Left renal cortex interstitium (tissue), 4 donors: ENCODE results near the gene CCL24. TPM values are rescaled to one million over a fixed set of nuclear protein-coding genes. Genes with fewer than 3 reads are reported as not detected.
"Not testable (repeated sequence)": the region's sequence is repeated elsewhere in the genome, so short reads cannot be mapped to it uniquely, and the experiment has no call there.

Experiments
- DNase-seq, 4 donors: peaks; one replicate each; pipeline ENCODE4 v3.0.0-alpha.2; 2013; ENCODE audit warnings: low read depth in 4 of 4, low spot score in 2 of 4, missing footprints in 1 of 4
- polyA plus RNA-seq, 4 donors: library from polyadenylated mRNA; unstranded; fragments of 120-200 nt; gene quantifications; one replicate each; pipeline ENCODE4 v1.2.1, GENCODE V29; 2013; ENCODE audit not compliant: insufficient read length in 4 of 4

Gene CCL24, protein sequence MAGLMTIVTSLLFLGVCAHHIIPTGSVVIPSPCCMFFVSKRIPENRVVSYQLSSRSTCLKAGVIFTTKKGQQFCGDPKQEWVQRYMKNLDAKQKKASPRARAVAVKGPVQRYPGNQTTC
- 1 to 10 TPM in 1 of 4 donors, not detected in 3; 1.6 TPM for polyA plus RNA-seq

DNA sequence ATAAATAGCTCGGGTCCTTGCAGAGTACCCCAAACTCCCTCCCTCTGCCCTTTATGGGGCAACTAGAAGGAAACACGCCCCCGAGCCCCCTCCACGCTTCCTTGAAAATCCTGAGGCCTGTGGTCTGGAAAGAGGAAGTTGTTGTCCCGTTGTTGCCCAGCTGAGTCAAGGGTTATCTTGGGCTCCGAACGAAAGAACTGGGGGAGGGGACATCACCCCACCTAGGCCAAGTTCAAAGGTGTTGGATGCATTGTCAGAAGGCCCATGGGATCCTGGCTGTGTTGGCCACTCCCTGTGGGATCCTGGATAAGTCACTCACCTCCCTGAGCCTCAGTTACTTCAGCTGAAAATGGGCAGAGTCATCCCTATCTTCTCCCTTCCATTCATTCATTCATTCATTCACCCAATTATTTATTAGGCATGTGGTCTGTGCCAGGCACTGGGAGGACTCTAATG lies at the start of gene CCL24:
TSS of gene CCL24 (minus strand) at position 26 of the 456 bp plus-strand sequence. CDS start 91 bp downstream, outside the sequence.
- DNase-seq: no peak

- DNase-seq: no peak
Measured at GRCh38 chr7:75861636-75862035, 48.0 kb upstream of the CCL24 start.

DNA sequence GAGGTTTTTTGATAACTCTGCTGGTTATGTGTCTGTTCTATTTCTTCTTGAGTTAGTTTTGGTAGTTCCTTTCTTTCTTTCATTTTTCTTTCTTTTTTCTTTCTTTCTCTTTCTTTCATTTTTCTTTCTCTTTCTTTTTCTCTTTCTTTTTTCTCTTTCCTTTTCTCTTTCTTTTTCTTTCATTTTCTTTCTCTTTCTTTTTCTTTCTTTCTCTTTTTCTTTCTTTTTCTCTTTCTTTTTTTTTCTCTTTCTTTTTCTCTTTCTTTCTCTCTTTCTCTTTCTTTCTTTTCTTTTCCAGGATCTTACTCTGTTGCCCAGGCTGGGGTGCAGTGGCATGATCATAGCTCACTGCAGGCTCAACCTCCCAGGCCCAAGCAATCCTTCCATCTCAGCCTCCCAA lies 44.8 kb upstream of the CCL24 start:
- no peak for DNase-seq

- DNase-seq: no peak
Measured at GRCh38 chr7:75856536-75856935, 42.9 kb upstream of the CCL24 start.

GRCh38 chr7:75854813-75855345 lies 41.3 kb upstream of the CCL24 start:
- DNase-seq: not testable (repeated sequence)

GRCh38 chr7:75854233-75854632 lies 40.6 kb upstream of the CCL24 start:
- DNase-seq: no peak

GRCh38 chr7:75850235-75850634 lies 36.6 kb upstream of the CCL24 start:
- no peak for DNase-seq

DNA sequence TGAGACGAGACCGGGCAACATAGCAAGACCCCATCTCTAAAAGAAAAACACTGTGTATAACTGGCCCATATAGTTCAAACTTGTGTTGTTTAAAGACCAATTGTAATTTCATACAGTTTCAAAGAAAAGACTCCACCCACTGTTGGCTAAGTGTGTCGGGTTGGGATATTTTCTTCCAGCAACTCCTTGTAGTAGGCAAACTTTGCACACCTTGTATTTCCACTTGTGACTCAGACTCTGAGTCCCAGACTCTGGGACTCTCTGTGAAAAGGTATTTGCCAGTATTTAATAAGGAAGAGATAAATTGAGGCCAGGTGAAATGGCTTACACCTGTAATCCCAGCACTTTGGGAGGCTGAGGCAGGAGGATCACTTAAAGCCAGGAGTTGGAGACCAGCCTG lies 36.0 kb upstream of the CCL24 start:
- DNase-seq: no peak

DNA sequence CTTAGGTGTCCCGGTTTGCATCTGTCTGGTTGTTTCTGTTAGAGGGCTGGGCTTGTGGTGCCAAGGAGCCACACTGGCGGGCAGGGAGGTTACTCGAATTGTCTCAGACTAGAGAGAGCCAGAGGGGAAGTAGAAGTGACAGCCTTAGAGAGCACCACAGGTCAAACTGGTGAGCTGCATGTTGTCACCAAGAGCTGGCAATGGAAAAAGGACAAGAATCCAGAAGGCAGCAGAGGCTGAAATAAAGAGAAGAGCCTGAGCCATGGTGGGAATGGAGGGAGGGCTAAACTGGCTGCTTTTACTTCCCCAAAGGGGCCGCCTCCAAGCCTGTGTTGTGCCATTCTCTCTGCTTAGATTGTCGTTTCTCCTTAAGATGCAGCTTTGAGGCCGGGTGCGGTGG lies 34.1 kb upstream of the CCL24 start:
- DNase-seq: no peak

DNA sequence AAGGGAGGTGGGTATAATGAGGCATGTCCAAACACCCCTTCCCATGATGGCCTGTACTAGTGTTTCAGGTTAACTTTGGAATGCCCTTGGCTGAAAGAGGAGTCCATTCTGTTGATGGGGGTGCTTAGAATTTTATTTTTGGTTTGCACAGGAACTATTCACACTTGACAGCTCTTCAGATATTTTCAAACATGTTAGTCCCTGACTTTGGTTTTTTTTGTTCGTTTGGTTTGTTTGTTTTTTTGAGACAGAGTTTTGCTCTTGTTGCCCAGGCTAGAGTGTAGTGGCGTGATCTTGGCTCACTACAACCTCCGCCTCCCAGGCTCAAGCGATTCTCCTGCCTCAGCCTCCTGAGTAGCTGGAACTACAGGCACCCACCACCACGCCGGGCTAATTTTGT lies 31.5 kb upstream of the CCL24 start:
- DNase-seq: not testable (repeated sequence)

DNA sequence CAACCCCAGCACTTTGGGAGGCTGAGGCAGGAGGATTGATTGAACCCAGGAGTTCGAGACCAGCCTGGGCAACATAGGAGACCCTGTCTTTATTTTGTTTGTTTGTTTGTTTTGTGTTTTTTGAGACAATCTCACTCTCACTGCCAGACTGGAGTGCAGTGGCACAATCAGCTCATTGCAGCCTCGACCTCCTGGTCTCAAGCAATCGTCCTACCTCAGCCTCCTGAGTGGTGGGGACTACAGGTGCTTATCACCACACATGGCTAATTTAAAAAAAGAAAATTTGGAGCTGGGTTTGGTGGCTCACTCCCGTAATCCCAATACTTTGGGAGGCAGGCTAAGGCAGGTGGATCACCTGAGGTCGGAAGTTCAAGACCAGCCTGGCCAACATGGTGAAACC lies 30.6 kb upstream of the CCL24 start:
- no peak for DNase-seq

GRCh38 chr7:75843613-75844116 lies 30.1 kb upstream of the CCL24 start:
- no peak for DNase-seq

- DNase-seq: no peak
Measured at GRCh38 chr7:75842836-75843446, 29.3 kb upstream of the CCL24 start.

GRCh38 chr7:75840029-75840428 lies 26.4 kb upstream of the CCL24 start:
- no peak for DNase-seq

GRCh38 chr7:75838281-75838930 lies 24.8 kb upstream of the CCL24 start:
- not testable (repeated sequence) for DNase-seq

DNA sequence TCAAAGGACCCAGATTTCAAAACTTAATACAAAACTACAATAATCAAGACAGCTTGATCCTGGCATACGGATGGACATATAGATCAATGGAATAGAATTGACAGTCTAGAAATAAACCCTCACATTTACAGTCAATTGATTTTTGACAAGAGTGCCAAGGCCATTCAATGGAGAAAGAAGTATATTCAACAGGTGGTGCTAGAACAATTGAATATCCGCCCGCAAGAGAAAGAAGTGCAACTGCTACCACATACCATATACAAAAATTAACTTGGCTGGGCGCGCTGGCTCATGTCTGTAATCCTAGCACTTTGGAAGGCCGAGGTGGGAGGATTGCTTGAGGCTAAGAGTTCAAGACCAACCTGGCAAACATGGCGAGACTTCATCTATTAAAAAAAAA lies 23.2 kb upstream of the CCL24 start:
- DNase-seq: no peak

- DNase-seq: no peak
Measured at GRCh38 chr7:75835688-75836285, 22.2 kb upstream of the CCL24 start.

DNA sequence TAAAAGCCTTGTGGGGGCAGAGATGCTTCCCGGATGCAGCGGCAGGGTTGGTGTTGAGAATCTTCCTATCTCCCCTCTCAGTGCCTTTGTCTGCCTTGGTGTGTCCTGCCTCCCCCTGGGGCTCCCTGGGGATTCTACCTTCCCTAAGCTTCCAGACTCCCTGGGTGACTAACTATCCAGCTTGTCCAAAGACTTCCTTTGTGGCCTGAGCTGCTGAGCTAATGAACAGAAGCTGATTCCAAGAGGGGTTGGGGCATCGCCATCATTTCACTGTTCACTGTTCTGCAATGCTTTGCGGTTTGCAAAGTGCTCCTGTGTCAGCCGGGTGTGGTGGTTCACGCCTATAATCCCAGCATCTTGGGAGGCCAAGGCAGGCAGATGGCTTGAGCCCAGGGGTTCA lies 20.1 kb upstream of the CCL24 start:
- DNase-seq: not testable (repeated sequence)

DNA sequence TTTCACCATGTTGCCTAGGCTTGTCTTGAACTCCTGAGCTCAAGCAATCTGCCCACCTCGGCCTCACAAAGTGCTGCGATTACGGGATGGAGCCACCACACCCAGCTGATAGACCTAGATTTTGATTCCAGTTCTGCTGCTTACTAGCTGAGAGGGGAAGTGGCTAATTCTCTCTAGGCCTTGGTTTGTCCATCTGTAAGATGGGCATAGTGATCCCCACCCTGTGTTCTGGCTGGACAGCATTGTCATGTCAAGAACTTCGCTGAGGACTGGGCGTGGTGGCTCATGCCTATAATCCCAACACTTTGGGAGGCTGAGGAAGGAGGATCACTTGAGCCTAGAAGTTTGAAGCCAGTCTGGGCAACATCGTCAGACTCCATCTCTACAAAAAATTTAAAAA lies 17.4 kb upstream of the CCL24 start:
- DNase-seq: no peak

DNA sequence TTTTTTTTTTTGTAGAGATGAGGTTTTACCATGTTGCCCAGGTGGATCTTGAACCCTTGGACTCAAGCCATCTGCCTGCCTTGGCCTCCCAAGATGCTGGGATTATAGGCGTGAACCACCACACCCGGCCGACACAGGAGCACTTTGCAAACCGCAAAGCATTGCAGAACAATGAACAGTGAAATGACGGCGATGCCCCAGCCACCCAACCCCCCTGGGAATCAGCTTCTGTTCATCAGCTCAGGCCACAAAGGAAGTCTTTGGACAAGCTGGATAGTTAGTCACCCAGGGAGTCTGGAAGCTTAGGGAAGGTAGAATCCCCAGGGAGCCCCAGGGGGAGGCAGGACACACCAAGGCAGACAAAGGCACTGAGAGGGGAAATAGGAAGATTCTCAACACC lies 16.1 kb upstream of the CCL24 start:
- DNase-seq: not testable (repeated sequence)

GRCh38 chr7:75823198-75823910 lies 9.7 kb upstream of the CCL24 start:
- no peak for DNase-seq
